Activated B cell treated with CpG ODN at 0.5 μM for 24 hours (primary cell): Measurements from ENCODE around the gene LASP1. TPM values are rescaled to one million over a fixed set of nuclear protein-coding genes. Genes with fewer than 3 reads are reported as not detected.

Experiments used
- ATAC-seq: fragments of 200-7000 bp; cut with Tn5 transposase; one replicate; pipeline ENCODE4 v1.10.0; 2021; ENCODE audit warnings: low read depth, mild to moderate bottlenecking, moderate library complexity
- CTCF ChIA-PET: fragments of 350-600 bp; sonication (Branson Sonifier 250); formaldehyde crosslinking; loops from one replicate; lab custom pipeline; 2021; ENCODE audit warnings: antibody characterized with exemption; lab: Charles Lee
- POLR2A ChIA-PET: fragments of 350-600 bp; sonication (Branson Sonifier 250); formaldehyde crosslinking; loops from one replicate; lab custom pipeline; 2021; ENCODE audit warnings: antibody characterized with exemption; lab: Charles Lee
- DNase-seq: peaks from one replicate; pipeline ENCODE4 v3.0.0; 2022
- H3K27ac Mint-ChIP-seq: one replicate; pipeline ENCODE4 v1.8.0; 2020; ENCODE audit warnings: mixed read lengths
- H3K27me3 Mint-ChIP-seq: one replicate; pipeline ENCODE4 v1.8.0; 2021; ENCODE audit warnings: mixed read lengths
- H3K36me3 Mint-ChIP-seq: one replicate; pipeline ENCODE4 v1.8.0; 2021; ENCODE audit warnings: low read depth, mixed read lengths
- H3K4me1 Mint-ChIP-seq: one replicate; pipeline ENCODE4 v1.8.0; 2021; ENCODE audit warnings: mixed read lengths
- H3K4me3 Mint-ChIP-seq: one replicate; pipeline ENCODE4 v1.8.0; 2020; ENCODE audit warnings: mild to moderate bottlenecking, mixed read lengths
- H3K9me3 Mint-ChIP-seq: one replicate; pipeline ENCODE4 v1.8.0; 2020; ENCODE audit warnings: mixed read lengths
- CTCF ChIP-seq: fragments of 200-600 bp; IDR thresholded peaks from one replicate; pipeline ENCODE4 v1.8.0; 2022; ENCODE audit warnings: antibody characterized with exemption, mild to moderate bottlenecking
- intact Hi-C: fragments of 100-400 bp; cut with micrococcal nuclease; formaldehyde crosslinking; loops from one replicate; pipeline ENCODE4 v1.15.1; 2024
- total RNA-seq: library from RNA; stranded (reverse); gene quantifications from 2 replicates; pipeline ENCODE4 v1.2.3, GENCODE V29; 2022

Gene LASP1
- total RNA-seq, 1 donor from 2014 or later = 127 TPM

- Mint-ChIP-seq H3K36me3 (peaks cover 76% of the 10 kb centered on the region), H3K4me1 (peaks cover 15% of the 10 kb centered on the region), H3K27me3 (no peaks in the 10 kb centered on the region), H3K27ac (no peak overlapping the region), H3K9me3 (no peaks in the 10 kb centered on the region), H3K4me3 (no peak overlapping the region)
- POLR2A ChIA-PET = interaction anchor here (0.6 to 1.1 kb wide), 3 partner anchors 9 to 23 kb away, joined by 3 read pairs; no protein-coding TSS in a partner anchor
- DNase-seq = no peak
- no peak for TF ChIP-seq CTCF
- intact Hi-C loops = no loop called here
- CTCF ChIA-PET = no interaction called here
- no peak for ATAC-seq
Measured at GRCh38 chr17:38916771-38917170, 46.9 kb downstream of the LASP1 start.

- no peak for TF ChIP-seq CTCF
- intact Hi-C loops = no loop called here
- ATAC-seq (no peak), DNase-seq (no peak)
- no peak overlapping the region for H3K27ac Mint-ChIP-seq
- ChIA-PET CTCF (interaction anchor here (0.6 kb wide), 1 partner anchor 174 kb away, joined by 3 read pairs; no protein-coding TSS in a partner anchor), POLR2A (interaction anchor here (0.6 to 1.1 kb wide), 3 partner anchors 9 to 23 kb away, joined by 3 read pairs; no protein-coding TSS in a partner anchor)
- no peak overlapping the region for H3K4me3 Mint-ChIP-seq
- H3K4me1 Mint-ChIP-seq = peaks cover 19% of the 10 kb centered on the region
- H3K36me3 Mint-ChIP-seq = peaks cover 73% of the 10 kb centered on the region
- no peaks in the 10 kb centered on the region for H3K9me3 Mint-ChIP-seq
- no peaks in the 10 kb centered on the region for H3K27me3 Mint-ChIP-seq
Measured at GRCh38 chr17:38917259-38917658, 47.4 kb downstream of the LASP1 start.

GRCh38 chr17:38918129-38918913, 48.5 kb downstream of the LASP1 start:
- ChIA-PET CTCF (no interaction called here), POLR2A (no interaction called here)
- Mint-ChIP-seq H3K4me1 (peaks cover 19% of the 10 kb centered on the region), H3K27ac (no peak overlapping the region), H3K4me3 (no peak overlapping the region), H3K27me3 (no peaks in the 10 kb centered on the region), H3K36me3 (peaks cover 65% of the 10 kb centered on the region), H3K9me3 (no peaks in the 10 kb centered on the region)
- DNase-seq (no peak), ATAC-seq (no peak)
- intact Hi-C loops = no loop called here
- TF ChIP-seq CTCF = no peak

- intact Hi-C loops = no loop called here
- no peak for TF ChIP-seq CTCF
- POLR2A ChIA-PET = no interaction called here
- Mint-ChIP-seq H3K27ac (no peak overlapping the region), H3K4me3 (no peak overlapping the region), H3K9me3 (no peaks in the 10 kb centered on the region), H3K27me3 (no peaks in the 10 kb centered on the region), H3K36me3 (peaks cover 63% of the 10 kb centered on the region), H3K4me1 (peaks cover 21% of the 10 kb centered on the region)
- CTCF ChIA-PET = no interaction called here
- DNase-seq (no peak), ATAC-seq (no peak)
Measured at GRCh38 chr17:38918916-38919315, 49.1 kb downstream of the LASP1 start.

GRCh38 chr17:38919316-38920078, 49.6 kb downstream of the LASP1 start:
- Mint-ChIP-seq H3K9me3 (no peaks in the 10 kb centered on the region), H3K27me3 (no peaks in the 10 kb centered on the region), H3K4me1 (peaks cover 21% of the 10 kb centered on the region), H3K36me3 (peaks cover 57% of the 10 kb centered on the region), H3K27ac (no peak overlapping the region), H3K4me3 (no peak overlapping the region)
- ChIA-PET POLR2A (no interaction called here), CTCF (no interaction called here)
- DNase-seq (no peak), ATAC-seq (no peak)
- intact Hi-C loops = no loop called here
- TF ChIP-seq CTCF = no peak
